WERI-Rb-1 (cell line): ENCODE measurements around the gene IGHMBP2.

Source experiments
- DNase-seq: peaks from one replicate; pipeline ENCODE4 v3.0.0-alpha.2; 2020
- H3K27ac ChIP-seq: fragments of 250-450 bp; sonication (Bioruptor Pico); 2 replicates; pipeline ENCODE4 v1.5.1; 2020; ENCODE audit warnings: mild to moderate bottlenecking, moderate library complexity
- H3K27me3 ChIP-seq: fragments of 250-450 bp; sonication (Bioruptor Pico); 2 replicates; pipeline ENCODE4 v1.5.1; 2021; ENCODE audit warnings: mild to moderate bottlenecking, low read depth, moderate library complexity; ENCODE audit not compliant: insufficient read depth, severe bottlenecking
- H3K36me3 ChIP-seq: fragments of 250-450 bp; sonication (Bioruptor Pico); 2 replicates; pipeline ENCODE4 v1.5.1; 2020; ENCODE audit warnings: mild to moderate bottlenecking, moderate library complexity
- H3K4me3 ChIP-seq: 2 replicates; pipeline ENCODE4 v1.5.1; 2011; ENCODE audit warnings: low read depth, mild to moderate bottlenecking, control low read depth, low read length
- H3K9me3 ChIP-seq: fragments of 250-450 bp; sonication (Bioruptor Pico); 2 replicates; pipeline ENCODE4 v1.5.1; 2021; ENCODE audit warnings: mild to moderate bottlenecking, moderate library complexity; ENCODE audit not compliant: severe bottlenecking
- TF ChIP-seq, protein P1 (sequence below): IDR thresholded peaks from 2 replicates; pipeline ENCODE4 v1.5.1; 2011; ENCODE audit warnings: low read depth, mild to moderate bottlenecking, control low read depth, inconsistent platforms, low read length

Gene IGHMBP2

DNA sequence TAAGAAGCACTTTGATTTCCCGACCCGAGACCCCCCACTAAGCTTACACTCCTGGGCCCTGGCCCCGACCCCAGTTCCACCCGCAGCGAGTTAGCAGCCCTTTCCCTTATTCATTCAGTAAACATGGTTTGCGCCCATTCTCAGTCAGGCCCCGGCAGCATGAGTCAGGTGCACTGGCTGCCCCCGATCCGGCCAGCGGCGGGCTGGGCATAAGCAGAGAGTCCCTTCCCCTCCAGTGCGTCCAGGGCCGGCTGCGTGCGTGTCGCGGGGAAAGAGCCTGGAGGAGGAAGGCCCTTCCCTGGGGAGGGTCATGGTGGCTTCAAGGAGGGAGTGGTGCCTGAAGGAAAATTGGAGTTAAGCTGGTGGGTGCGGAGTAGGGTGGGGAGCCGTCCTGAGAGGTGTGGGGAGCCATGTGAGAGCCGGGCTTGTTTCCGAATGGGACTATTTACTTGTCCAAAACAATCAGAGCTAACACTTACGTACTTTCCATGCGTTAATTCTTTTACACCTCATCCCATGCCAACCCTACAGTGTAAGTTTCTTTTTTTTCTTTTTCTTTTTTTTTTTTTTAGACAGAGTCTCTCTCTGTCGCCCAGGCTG lies 657 bp downstream of the IGHMBP2 start:
- peaks cover 25% of the 10 kb centered on the region for H3K36me3 ChIP-seq
- H3K27ac ChIP-seq, result peak overlapping the region; percentile 87
- DNase-seq, result peak; percentile 23
- no peaks in the 10 kb centered on the region for H3K27me3 ChIP-seq
- no peaks in the 10 kb centered on the region for H3K9me3 ChIP-seq
- TF ChIP-seq, protein P1, sequence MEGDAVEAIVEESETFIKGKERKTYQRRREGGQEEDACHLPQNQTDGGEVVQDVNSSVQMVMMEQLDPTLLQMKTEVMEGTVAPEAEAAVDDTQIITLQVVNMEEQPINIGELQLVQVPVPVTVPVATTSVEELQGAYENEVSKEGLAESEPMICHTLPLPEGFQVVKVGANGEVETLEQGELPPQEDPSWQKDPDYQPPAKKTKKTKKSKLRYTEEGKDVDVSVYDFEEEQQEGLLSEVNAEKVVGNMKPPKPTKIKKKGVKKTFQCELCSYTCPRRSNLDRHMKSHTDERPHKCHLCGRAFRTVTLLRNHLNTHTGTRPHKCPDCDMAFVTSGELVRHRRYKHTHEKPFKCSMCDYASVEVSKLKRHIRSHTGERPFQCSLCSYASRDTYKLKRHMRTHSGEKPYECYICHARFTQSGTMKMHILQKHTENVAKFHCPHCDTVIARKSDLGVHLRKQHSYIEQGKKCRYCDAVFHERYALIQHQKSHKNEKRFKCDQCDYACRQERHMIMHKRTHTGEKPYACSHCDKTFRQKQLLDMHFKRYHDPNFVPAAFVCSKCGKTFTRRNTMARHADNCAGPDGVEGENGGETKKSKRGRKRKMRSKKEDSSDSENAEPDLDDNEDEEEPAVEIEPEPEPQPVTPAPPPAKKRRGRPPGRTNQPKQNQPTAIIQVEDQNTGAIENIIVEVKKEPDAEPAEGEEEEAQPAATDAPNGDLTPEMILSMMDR, result no peak
- peak overlapping the region; percentile 94 for H3K4me3 ChIP-seq

DNA sequence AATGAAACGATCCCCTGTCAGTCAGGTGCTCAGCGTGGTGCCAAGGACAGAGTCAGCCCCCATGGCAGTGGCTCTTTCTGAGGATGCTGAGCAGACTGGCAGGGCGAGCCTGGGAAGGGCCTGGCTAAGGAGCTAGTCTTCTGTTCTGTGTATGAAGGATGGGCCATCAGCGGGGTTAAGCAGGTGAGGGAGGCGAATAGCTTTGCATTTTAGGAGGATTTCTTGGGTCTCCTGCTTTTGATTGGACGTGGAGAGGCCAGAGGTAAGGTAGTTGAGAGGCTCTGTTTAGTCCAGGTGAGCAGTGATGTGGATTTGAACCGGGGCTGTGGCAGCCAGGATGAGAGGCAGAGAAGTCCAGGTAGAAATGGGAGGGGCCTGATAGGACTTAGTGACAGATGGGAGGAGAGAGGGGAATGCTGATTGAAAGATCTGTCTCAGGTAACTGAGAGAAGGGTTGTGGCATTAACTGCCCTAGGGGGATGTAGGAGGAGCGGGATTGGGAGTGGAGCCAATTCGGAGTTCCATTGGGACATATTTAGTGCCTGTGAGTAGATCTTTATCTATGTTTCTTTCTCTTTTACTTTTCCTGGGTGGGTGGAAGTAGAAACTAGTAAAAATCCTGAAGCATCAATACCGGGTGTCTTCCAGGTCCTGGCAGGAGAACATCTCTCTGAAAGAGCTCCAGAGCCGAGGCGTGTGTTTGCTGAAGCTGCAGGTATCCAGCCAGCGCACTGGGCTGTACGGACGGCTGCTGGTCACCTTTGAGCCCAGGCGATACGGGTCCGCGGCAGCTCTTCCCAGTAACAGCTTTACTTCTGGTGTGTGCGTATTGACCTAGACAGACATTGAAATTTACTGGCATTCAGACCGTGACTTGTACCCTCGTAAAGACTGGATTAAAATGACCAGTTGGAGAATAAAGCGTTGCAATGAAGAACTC lies 2.0 kb downstream of the IGHMBP2 start:
- peaks cover 26% of the 10 kb centered on the region for H3K36me3 ChIP-seq
- H3K9me3 ChIP-seq, result no peaks in the 10 kb centered on the region
- TF ChIP-seq, protein P1, result no peak
- H3K4me3 ChIP-seq, result no peak overlapping the region
- no peaks in the 10 kb centered on the region for H3K27me3 ChIP-seq
- no peak for DNase-seq
- no peak overlapping the region for H3K27ac ChIP-seq

DNA sequence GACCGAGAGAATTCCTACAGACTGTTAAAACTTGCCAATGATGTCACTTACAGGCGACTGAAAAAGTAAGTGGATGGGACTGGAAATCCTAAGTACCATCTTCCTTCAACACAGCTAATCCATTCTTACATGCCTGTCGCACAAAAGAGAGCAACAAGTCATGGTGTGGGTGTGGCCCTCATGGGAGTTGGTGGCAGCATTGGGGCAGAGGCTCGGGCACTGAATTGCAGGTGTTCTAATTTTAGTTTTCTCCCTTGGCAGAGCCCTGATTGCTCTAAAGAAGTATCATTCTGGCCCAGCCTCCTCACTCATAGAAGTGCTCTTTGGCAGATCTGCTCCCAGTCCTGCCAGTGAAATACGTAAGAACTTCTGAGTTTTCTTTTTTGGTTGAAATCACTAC lies 4.6 kb downstream of the IGHMBP2 start:
- TF ChIP-seq, protein P1, result no peak
- no peak for DNase-seq
- Histone ChIP-seq H3K27me3 (no peaks in the 10 kb centered on the region), H3K4me3 (no peak overlapping the region), H3K27ac (no peak overlapping the region), H3K9me3 (no peaks in the 10 kb centered on the region), H3K36me3 (peaks cover 39% of the 10 kb centered on the region)

DNA sequence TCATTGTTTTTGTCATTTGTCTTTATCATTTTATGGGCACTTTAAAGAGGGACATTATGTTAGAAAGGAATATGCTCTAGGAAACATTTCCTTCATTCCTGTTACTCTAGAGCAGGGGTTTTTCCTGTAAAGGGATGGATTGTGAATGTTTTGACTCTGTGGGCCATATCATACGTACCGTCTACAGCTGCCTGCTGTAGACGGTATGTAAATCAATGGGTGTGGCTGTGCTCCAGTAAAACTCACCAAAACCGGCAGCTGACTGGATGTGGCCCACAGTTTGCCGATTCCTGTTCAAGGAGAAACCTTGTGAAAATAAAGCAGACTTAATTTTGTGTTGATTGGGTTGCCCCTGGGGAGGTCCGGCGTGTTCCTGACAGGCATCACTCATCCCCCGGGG lies 7.3 kb downstream of the IGHMBP2 start:
- Histone ChIP-seq H3K27me3 (no peaks in the 10 kb centered on the region), H3K27ac (no peak overlapping the region), H3K9me3 (no peaks in the 10 kb centered on the region), H3K36me3 (peaks cover 51% of the 10 kb centered on the region), H3K4me3 (no peak overlapping the region)
- TF ChIP-seq, protein P1, result no peak
- DNase-seq, result no peak

DNA sequence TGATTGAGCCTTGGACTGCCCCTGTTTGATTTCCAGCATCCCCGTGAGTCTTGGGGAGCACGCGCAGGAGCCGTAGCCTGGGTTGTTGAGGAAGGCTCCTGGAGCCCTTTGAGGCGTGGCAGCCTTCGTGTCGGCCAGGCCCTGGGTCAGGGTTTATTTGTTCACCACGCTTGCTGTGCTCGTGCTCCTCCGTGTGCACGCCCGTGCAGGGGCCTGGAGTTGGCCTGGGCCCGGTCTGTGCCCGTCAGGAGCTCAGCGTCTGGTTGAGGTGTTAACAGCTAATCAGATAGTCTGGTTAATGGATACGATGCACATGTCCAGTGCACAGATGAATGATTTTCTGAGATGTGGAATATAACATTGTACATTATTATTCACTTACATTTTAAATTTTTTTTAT lies 8.0 kb downstream of the IGHMBP2 start:
- H3K9me3 ChIP-seq, result no peaks in the 10 kb centered on the region
- peaks cover 57% of the 10 kb centered on the region for H3K36me3 ChIP-seq
- no peak overlapping the region for H3K27ac ChIP-seq
- no peak for DNase-seq
- H3K27me3 ChIP-seq, result no peaks in the 10 kb centered on the region
- TF ChIP-seq, protein P1, result no peak
- no peak overlapping the region for H3K4me3 ChIP-seq
